ENCODE data around the gene GSKIP.
A peak's percentile ranks its signal among the peaks of the same experiment; 100 is the strongest.

Gene GSKIP

DNA sequence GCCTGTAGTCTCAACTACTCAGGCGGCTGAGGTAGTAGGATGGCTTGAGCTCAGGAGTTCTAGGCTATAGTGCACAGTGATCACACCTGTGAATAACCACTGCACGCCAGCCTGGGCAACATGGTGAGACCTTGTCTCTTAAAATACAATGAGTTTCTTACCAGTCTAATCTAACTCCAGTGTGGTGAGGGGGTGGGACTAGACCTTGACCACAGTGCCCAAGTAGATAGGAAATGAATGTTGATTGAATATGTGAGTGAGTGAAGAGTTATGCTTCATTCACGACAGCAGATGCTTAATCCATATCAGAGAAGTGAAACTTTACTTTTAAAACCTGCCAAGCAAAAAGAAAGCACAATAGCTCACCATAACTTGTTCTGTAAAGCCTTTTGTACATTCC is 17.4 kb downstream of the GSKIP start:
- no peak for DNase-seq (ENCODE audit: low spot score)

DNA sequence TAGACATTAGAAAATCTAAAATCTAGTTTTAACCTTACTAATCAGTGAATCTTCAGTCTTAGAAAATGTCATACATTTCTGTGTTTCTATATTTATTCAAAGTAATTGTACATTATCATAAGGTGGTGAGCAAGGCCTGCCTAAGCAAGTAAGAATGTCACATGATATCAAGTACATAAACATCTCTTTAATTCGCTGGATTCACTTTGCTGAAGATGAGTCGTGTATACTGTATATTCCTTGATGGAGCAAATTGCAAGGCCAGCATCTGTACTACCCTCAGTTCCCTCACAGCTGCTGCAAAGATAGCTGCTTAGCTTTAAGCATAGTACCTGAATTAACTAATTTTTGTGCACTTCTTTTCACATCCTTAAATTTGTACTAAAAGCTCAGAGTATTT is 20.1 kb downstream of the GSKIP start:
- DNase-seq (ENCODE audit: low spot score), result no peak

DNA sequence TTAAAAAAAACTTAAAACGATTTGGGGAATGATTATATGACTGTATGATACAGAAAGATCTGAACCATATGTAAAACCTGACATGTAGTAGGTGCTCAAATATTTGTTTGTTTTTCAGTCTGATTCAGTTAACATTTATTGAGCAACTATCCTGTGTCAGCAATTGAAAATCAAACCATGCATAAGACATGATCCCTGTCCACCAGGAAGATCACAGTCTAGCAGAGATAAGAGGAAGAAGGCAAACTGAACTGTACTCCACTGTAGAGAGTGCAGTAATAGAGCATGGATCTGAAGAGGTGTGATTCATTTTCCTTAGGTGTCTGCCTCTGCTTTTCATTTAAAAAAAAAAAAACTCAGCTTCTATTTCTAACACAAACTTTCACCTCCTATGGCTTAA is 20.7 kb downstream of the GSKIP start:
- DNase-seq (ENCODE audit: low spot score), result no peak

DNA sequence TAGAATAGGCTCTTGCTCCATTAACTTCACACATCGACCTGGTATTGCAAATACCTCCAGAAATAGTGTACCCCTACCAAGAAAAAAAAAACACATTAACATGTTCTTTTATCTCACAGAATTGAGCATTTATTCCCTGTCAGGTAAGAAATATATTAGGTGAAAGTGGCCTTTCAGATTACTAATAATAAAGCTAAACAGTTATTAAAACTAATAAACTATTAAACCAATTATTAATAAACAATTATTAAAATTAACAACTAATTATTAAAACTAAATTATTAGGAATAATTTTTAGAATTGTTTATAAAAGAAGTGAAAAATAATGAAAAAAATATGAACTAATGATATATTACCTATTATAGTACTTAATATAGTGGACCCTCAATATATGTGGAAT is 21.4 kb downstream of the GSKIP start:
- DNase-seq (ENCODE audit: low spot score), result no peak

DNA sequence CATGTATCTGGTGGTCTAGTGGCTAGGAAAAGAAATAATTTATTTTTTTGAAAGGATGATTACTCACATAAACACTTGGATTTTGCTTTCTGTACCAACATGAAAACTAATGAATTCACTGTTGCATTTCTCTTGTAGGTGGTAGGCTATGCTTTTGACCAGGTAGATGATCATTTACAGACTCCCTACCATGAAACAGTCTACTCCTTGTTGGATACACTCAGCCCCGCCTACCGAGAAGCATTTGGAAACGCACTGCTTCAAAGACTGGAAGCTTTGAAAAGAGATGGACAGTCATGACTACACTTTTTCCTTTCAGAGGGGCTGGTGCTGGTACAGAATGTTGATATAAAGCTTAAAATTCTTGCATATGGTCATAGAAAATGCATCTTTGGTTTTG is 22.1 kb downstream of the GSKIP start:
- no peak for DNase-seq (ENCODE audit: low spot score)

DNA sequence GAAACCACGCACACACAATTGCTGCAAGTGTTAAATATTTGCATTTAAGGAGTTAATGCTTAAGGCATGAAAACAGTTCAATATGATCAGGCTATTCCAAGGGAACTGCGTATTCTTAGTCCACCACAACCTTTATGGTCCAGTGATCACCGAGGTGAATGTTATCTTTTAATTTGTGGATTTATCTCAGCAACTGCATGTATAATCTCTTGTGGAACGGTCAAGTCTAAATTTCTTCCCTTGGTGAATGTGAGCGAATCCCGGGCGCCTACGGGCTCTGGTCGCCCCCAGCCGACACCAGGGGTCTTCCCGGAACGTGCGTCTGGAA is 27.6 kb downstream of the GSKIP start:
- DNase-seq (ENCODE audit: low spot score), result no peak

DNA sequence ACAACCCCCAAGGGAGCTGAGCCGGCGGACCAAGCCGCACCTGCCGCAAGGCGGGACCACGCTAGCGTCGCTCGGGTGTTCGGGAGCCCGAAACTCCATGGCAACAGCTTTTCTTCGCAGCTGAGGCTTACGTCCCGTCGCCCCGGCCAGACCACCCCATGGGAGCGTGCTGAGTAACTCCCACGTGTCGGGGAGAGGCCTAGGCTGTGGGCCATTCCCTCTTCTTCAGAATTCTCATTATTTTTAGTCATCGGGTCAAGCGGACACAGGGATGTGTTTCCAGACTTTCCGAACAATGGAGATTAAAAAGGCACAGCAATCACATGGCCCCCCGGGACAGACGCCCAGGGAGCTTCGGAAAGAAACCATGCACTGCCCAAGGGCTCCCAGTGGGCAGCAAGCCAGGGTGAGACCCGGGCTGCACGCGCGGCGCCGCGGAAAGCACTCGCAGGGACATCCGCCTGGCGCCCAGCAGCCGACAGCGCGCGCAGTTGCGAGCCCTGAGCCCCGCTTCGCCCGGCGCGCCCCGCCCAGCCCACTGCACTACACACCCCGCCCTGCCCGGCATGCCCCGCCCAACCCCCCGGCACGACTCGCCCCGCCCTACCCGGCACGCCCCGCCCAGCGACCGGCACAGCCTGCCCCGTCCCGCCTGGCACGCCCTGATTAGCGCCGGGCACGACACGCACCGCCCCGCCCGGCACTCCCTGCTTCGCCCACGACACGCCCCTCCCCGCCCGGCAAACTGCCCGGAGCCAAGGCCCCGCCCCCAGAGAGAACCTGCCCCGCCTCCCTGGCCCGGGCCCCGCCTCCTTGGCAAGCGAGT is 28.2 kb downstream of the GSKIP start:
- peak; percentile 67 for DNase-seq (ENCODE audit: low spot score)

DNA sequence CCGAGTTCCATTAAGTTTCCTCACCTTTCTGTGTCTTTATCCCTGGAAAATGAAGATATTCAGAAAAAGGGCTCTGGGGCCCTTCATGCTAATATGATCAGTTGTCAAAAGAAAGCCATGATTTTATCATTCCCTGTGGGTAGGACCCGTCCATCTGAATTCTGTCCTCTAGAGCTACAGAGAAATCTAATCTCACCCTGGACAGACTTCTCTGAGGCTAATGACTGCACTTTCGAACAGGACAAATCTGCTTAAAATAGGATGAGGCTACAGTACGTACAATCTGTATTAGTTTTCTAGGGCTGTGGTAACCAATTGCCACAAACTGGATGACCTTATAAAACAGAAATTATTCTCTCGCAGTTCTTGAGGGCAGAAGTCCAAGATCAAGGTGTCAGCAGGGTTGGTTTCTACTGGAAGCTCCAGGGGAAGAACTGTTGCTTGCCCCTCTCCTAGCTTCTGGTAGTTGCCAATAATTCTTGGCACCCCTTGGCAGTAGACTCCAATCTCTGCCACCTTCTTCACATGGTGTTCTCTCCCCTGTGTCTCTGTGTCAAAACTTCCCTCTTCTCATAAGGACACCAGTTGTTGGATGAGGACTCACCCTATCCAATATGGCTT is 29.9 kb downstream of the GSKIP start:
- DNase-seq (ENCODE audit: low spot score), result no peak

DNA sequence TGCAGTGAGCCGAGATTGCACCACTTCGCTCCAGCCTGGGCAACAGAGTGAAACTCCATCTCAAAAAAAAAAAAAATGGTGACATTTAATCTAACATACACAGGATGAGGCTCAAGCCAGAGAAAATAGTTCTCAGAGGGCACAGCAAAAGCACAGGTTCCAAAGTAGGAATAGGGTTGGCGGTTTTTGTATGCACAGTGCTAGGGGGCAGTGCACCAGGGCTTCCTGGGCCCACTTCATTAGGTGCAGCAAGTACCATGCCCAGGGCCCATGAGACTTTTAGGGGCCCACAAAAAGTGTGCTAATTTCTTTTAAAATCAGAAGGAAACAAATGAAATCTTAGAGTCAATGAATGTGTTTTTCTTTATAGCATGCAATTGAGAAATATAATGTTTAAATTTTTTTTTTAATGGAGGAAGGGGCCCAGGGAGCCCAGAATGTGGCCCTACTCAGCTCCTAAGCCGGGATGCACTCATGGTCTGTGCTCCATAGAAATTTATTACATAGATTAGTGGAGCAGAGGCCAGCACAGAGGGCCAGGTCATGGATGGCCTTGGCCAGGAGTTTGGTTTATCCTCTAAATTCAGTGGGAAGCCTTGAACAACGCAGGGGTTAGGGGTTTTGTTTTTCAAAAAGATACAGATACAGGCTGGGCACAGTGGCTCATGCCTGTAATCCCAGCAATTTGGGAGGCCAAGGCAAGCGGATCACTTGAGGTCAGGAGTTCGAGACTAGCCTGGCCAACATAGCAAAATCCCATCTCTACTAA is 30.9 kb downstream of the GSKIP start:
- no peak for DNase-seq (ENCODE audit: low spot score)

DNA sequence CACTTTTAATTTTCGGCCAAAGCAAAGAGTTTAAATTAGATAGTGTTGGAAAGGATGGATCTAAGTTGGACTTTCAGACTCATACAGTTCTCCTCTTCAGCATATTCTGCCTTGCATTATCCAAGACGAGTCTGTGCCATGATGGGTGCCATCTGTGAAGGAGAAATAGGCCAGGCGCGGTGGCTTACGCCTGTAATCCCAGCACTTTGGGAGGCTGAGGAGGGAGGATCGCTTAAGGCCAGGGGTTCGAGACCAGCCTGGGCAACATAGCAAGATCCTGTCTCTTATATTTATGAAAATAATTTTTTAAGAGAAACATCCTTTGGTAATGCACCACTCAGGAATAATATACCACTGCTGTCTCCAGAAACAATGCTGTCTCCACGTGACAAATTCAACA is 35.1 kb downstream of the GSKIP start:
- no peak for DNase-seq (ENCODE audit: low spot score)

DNA sequence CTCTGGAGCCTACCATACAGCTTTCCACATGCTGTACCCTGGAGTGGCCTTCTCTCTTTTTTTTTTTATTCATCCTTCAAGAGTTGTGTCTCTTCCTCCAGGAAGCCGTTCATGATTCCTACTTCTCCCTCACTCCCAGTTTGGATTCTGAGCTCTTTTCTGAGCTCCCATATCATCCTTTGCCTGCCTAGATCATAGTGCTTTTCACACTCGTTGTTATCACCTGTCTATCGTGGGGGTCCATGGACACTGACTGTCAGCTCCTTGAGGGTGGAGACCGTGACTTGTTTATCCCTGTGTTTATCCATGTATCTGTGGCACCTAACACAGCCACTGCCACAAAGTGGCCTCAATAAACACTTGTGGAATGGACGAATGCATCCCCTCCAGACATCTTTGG is 35.6 kb downstream of the GSKIP start:
- no peak for DNase-seq (ENCODE audit: low spot score)

DNA sequence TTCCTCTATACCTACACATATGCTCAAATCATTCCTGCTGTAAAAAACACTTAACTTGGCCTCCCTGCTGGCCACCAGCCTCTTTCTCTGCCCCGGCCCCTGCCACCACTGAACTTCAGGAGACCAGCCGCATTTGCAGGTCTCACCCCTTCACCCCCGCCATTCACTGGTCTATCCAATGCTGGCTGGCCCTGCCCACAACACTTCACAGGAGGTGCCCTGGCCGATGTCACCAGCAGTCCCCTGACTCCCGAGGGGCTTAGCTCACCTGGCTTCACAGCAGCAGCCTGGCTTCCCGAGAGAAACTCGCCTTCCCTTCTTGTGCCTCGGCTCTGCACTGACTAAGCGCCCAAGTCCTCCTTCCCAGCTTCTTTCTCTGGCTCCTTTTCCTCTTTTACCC is 36.1 kb downstream of the GSKIP start:
- no peak for DNase-seq (ENCODE audit: low spot score)

DNA sequence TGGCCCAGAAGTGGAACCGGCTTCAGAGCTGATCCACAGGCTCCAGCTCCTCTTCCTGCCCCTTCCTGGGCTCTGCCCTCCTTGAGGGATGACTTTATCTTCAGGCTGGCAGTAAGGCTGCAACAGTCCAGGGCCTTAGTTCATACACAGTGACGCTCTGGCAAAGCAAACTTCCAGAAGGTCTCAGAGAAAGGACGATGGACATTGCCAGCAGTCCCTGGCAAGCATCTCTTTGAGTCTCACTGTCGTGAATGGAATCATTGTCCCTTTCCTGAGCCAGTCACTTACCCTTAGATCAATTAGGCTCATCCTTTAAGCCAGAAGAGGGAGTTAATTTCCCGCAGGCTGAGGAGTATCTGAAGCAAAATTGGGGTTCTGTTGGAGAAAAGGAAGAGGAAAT is 37.2 kb downstream of the GSKIP start:
- DNase-seq (ENCODE audit: low spot score), result no peak

DNA sequence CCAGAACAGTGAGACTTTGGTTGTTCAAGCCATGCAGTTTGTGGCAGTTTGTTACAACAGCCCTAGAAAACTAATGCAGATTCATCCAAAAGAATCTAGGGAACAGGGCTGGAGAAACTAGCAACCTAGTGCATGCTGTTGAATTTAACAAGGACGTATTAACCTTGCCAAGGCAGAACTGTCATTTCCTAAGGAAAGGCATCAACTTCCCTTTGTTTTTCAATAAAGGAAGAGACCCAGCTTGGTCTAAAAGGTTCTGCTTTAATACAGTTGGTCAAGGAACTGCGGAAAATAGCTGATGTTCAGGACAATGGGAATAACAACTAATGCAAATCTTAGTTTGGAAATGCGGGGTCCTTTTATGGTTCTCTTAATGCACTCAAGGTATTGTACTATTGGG is 40.1 kb downstream of the GSKIP start:
- no peak for DNase-seq (ENCODE audit: low spot score)

DNA sequence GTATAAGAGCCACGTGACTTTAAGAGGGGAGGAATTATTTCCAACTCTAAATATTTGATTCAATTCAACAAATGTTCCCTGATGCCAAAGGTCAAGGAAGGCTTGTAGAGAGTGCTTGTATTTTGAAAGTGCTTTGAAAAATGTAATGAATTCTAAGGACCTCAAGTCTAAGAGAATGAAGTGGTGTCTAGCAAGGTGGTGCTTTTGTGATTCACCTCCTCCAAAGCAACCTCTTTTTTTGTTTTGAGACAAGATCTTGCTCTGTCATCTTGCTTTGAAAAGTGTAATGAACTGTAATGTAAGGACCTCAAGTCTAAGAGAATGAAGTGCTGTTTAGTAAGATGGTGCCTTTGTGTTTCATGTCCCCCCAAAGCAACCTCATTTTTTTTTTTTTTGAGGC is 42.4 kb downstream of the GSKIP start:
- DNase-seq (ENCODE audit: low spot score), result no peak

DNA sequence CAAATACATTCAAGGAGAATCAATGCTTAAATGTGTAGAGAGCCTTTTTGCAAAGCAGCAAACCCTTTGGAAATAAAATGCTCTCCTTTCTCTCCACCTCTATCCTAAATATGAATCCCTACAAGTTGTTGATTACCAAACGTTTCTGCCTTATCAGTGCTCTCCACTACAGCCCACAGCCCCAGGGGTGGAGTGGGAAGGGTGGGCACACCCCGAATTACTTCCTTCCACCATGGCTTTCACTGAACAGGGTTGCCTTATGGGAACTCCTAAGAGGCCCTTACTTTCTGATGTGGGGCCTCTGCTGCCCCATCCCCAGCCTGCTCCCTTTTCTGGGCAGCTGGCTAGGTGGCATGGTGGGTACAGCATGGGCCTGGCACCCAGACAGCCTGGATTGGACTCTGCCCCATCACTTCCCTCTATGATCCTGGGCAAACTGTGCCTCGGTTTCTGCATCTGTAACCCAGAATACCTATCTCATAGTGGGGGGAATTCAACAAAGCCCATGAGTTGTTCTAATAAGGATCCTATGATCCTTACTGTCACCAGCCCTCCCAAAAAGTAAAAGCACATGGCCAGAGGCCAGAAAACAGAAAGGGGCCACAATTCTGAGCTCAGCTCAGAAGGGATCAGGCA is 44.7 kb downstream of the GSKIP start:
- DNase-seq (ENCODE audit: low spot score), result no peak

DNA sequence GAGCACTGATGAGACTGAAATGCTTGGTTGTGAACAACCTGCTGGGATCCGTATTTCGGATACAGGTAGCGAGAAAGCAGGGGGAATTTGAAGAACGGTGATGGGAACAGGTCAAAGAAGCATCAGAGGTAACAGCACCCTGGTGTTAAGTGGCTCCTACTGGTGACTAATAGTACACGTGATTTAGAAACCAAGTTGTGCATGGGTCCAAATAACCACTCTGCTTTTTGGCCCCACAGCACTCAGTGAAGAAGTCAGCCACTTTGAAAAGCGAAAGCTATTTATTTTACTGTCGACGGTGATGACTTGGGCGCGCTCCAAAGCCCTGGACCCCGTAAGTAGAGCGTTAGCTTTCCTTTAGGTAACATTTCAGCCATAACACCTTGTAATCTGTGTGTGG is 45.3 kb downstream of the GSKIP start:
- no peak for DNase-seq (ENCODE audit: low spot score)

DNA sequence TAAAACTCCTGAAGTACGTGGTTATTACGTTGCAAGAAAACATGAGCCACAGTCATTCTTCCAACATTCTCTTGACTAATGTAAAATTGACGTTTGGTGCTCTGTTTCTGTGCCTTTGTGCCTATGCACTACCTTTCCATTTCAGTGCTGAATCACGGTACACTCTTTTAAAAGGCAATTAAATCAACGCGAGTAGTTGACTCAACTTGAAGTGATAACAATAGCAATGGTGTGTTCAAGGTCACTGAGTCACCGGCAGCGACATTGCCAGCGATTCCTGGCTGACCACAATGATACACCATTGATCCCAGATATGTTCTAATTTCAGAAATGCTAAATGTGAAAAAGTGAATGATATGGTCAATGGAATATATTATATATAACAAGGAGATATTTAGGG is 46.4 kb downstream of the GSKIP start:
- DNase-seq (ENCODE audit: low spot score), result no peak

DNA sequence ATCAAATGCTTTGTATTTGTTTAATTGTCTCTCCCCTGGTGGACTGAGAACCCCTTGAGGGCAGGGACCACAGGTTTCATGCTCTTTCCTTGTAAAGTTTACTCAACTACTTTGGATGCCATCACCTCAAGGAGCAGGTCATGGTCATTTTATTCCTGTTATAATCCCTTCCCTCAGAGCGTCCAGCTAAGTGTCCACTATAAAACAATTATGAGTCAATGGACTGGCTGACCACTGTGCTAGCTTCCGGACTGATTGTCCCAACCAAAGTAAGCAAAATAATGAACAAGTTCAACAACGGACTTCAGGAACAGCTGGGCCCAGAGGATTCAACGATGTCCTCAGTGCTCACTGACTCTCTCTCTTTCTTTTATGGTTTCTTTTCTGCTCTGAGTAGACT is 46.8 kb downstream of the GSKIP start:
- DNase-seq (ENCODE audit: low spot score), result no peak

DNA sequence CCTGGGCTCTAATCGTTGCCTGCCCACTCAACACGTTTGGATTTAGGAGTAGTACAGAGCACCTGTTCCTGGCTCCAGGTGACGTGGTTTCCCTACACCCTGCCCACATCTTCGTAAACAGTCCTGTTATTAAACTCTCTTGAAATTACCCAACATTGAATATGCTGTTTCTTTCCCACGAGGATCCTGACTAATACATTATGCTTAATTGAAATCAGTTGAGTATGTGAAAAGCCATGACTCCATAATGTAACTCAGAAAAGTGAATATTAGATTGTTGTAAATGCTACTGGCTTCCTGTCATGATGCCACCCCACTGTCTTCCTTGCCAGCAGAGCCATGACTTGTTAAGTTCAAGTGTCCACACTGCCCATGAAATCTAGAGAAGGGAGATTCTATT is 50.2 kb downstream of the GSKIP start:
- DNase-seq (ENCODE audit: low spot score), result no peak

DNA sequence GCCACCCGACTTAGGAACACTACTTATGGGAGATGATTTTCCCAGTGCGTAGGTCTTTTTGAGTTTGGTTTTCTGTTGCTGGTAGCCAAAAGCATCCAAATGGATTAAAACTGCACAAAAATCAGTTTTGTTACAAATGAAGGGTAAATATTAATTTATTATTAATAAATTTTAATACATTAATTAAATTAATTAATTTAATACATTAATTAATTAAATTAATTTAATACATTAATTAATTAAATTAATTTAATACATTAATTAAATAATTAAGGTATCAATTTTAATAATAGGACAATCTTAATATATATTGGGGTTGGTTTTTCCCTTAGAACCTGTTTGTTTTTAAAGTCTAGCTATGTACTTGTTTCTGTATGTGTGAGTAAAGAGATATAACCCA is 52.2 kb downstream of the GSKIP start:
- no peak for DNase-seq (ENCODE audit: low spot score)

DNA sequence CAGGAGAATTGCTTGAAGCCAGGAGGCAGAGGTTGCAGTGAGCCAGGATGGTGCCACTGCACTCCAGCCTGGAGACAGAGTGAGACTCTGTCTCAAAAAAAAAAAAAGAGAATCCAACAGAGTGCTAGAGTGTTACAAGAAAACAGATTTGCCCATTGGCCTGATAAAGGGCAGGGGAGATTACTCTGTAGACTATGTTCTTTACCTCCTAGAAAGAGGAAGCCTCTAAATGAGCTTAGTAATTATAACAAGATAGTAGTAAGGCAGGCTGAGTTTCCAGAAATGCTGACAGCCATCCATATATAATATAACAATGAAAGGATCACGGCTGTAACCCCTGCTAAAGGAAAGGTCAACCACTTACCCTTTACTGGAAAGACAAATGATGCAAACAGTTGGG is 53.0 kb downstream of the GSKIP start:
- no peak for DNase-seq (ENCODE audit: low spot score)

DNA sequence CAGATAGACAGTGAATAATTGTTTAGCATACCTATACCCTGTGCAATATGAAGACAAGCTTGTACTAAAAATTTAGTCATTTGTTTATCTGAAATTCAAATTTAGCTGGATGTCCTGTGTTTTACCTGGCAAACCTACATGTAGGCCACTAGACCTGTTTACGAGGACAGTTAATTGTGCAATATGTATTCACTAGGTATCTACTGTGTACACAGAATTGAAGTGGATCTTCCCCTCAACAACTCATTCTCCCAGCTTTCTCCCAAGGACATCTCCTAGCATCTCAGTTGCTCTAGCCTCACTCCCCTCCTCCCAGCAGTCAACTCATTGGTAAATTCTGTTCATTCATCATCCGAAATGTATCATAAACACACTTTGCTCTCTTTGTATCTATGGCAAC is 53.9 kb downstream of the GSKIP start:
- DNase-seq (ENCODE audit: low spot score), result no peak

Measured in HuH-7.5 (cell line).